Measurements from ENCODE around the gene SCAMP1. TPM values are rescaled to one million over a fixed set of nuclear protein-coding genes. Genes with fewer than 3 reads are reported as not detected.

Gene SCAMP1
- total RNA-seq, 1 donor from 2014 or later: 61.6 TPM

DNA sequence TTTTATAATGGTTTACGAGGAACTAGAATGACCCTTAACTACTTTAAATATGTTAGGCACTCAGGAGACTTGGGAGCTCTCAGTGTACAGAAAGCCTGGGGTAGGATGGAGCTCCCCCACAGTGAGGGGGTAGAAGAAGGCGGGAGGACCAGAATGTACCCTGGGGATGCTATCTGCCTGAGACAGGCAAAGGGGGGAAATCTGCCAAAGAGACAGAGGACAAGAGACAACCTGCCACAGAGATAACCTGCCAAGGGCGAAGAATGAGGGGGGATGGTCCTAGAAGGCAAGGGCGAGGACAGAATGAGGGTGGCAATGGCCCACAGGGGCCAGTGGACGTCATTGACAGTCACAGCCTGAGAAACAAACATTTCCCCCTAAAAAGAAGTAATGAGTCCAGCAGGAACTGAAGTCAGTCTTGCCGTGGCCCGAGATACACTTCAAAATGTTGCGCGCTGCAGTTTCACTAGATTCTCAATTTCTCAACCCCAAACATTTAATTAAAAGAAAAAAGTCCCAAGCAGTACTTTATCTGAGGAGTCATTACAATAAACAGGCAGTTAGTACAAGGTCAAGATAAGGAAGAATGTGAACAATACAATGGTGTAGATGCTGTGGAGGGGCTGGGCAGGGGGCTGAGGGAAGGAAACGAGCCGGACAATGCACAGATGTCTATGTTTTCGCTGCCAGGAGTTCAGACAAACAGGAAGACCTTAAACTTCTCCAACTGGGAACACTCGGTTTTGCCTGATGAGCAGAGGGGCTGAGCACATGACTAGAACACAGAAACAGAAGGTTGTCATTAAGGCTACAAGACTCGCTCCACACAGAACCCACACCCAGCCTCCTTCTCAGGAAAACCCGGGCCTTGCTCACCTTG lies 163.1 kb downstream of the SCAMP1 start:
- intact Hi-C loops (cut with DNase I): no loop called here
- ATAC-seq (peak; percentile 16), DNase-seq (ENCODE audit: low spot score) (no peak)

DNA sequence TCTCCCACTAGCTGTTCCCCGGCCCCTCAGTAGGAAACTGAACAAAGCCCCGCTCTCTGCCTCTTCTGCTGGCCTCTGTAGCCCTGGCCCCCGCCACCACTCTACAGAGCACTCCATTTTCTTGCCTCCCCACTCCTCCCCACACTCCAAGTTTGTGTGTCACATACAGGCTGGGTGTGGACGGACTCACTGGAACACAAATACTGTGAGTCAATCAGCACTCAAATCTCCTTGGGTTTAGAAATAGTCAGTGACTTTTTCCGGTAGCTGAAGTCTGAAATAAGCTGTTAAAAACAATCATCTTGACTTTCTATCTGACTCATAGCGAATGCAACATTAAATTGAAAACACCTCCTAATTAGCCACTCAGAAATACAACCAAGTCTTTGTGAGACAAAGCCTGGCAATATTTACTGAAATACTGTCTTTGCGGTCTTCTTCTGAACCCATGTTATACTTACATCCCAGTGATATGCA lies 165.7 kb downstream of the SCAMP1 start:
- ATAC-seq (no peak), DNase-seq (ENCODE audit: low spot score) (no peak)
- intact Hi-C loops (cut with DNase I): no loop called here

DNA sequence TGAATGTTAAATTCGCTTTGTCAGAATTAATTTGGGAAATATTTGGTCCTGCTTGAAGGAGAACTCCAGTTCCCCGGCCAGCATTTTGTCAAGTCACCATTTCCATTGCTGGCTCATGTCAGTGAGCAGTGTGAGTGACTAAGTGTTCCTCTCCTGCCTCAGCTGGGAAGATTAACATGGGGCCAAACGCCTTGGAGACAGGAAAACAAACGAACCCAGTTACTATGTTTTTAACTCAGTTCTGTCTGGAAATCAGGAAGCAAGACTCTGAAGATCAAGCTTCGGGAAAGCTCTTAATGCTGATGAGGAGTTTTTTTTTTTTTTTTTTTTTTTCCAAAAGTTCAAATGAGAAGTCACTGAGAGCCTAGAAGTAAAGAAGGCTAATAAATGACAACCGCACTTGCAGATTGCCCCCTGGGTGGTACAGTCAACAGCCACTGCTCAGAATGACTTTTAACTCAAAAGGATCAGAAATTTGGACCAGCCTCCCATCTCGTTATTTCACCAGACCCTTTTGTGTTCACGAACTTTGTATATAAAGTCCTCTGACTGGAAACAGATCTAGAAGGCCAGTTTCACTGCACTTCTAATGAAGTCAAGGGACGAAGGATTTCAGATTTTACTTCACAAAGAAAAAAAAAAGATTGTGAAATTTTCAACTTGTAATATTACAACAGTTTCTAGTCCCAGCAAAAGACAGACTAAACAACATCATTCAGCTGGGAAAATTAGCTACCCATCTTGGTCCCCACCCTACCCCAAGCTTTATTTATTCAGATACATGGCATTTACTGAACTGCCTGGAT lies 166.8 kb downstream of the SCAMP1 start:
- ATAC-seq: peak; percentile 92
- DNase-seq (ENCODE audit: low spot score): no peak
- intact Hi-C loops (cut with DNase I): no loop called here

DNA sequence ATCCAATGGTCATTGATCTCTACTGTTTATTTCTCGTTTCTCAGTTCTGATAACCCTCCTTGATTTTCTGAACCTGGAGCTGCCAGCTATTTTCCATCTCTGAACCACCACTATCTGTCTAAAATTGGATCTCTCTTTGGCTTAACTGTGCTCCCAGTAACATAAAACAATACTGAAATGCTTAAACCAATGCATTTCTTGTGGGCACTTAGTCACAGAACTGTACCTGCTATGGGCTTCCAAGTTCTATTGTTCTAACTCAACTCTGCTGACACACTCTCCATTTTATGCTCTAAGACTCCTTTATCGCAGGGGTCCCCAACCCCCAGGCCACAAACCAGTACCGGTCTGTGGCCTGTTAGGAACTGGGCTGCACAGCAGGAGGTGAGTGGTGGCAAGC lies 167.5 kb downstream of the SCAMP1 start:
- ATAC-seq (no peak), DNase-seq (ENCODE audit: low spot score) (no peak)
- intact Hi-C loops (cut with DNase I): no loop called here

Other genes with a start within 250 kb of the SCAMP1 start
- gene AP3B1, start 65.9 kb upstream of the SCAMP1 start, total RNA-seq: 43.7 TPM